IMR-90 (cell line): ENCODE measurements around the gene N4BP2. TPM values are rescaled to one million over a fixed set of nuclear protein-coding genes. Genes with fewer than 3 reads are reported as not detected.

Experiments used
- ATAC-seq: fragments of 200-7000 bp; cut with Tn5 transposase; 2 replicates; pipeline ENCODE4 v1.9.1; 2020; ENCODE audit warnings: low read depth, mild to moderate bottlenecking, moderate library complexity
- BruUV-seq: library from RNA; stranded (reverse); fragments of 400-500 nt; replicated peaks from 2 replicates; lab custom pipeline; 2021; lab: Mats Ljungman, UMichigan
- CTCF ChIA-PET: fragments of 300-600 bp; formaldehyde crosslinking; extraction: SDS; loops from one replicate; lab custom pipeline; 2021; ENCODE audit warnings: antibody characterized with exemption; lab: Yijun Ruan, JAX
- POLR2A ChIA-PET: fragments of 300-600 bp; sonication (Branson Sonifier 250); formaldehyde crosslinking; loops from one replicate; lab custom pipeline; 2022; ENCODE audit warnings: antibody characterized with exemption; ENCODE audit not compliant: unreplicated experiment; lab: Charles Lee
- DNase-seq: peaks from one replicate; pipeline ENCODE4 v3.0.0; 2013
- H2AFZ ChIP-seq: replicated peaks from 2 replicates; pipeline ENCODE3; 2013; ENCODE audit warnings: low read length, mild to moderate bottlenecking; ENCODE audit not compliant: poor library complexity
- H2AK5ac ChIP-seq: 2 replicates; pipeline ENCODE4 v1.6.1; 2013; ENCODE audit warnings: low read depth, low read length, inconsistent platforms
- H2AK9ac ChIP-seq: replicated peaks from 2 replicates; pipeline ENCODE3; 2013; ENCODE audit warnings: mild to moderate bottlenecking, low read depth, low read length, moderate library complexity; ENCODE audit not compliant: poor library complexity
- H2BK120ac ChIP-seq: 2 replicates; pipeline ENCODE4 v1.6.1; 2013; ENCODE audit warnings: low read depth, low read length, inconsistent platforms
- H2BK15ac ChIP-seq: 3 replicates; pipeline ENCODE4 v1.6.1; 2013; ENCODE audit warnings: low read depth, low read length, inconsistent platforms
- H2BK20ac ChIP-seq: 2 replicates; pipeline ENCODE4 v1.6.1; 2013; ENCODE audit warnings: low read depth, mild to moderate bottlenecking, inconsistent platforms, low read length, moderate library complexity
- H2BK5ac ChIP-seq: 2 replicates; pipeline ENCODE4 v1.6.1; 2013; ENCODE audit warnings: mild to moderate bottlenecking, low read depth, low read length, inconsistent platforms; ENCODE audit not compliant: poor library complexity, severe bottlenecking
- H3K14ac ChIP-seq: replicated peaks from 2 replicates; pipeline ENCODE4 v1.6.1; 2013; ENCODE audit warnings: low read depth, low read length, inconsistent platforms
- H3K18ac ChIP-seq: 2 replicates; pipeline ENCODE4 v1.6.1; 2013; ENCODE audit warnings: low read depth, low read length, control low read depth
- H3K23ac ChIP-seq: 2 replicates; pipeline ENCODE4 v1.6.1; 2013; ENCODE audit warnings: low read depth, low read length, inconsistent platforms
- H3K27ac ChIP-seq: 2 replicates; pipeline ENCODE4 v1.5.1; 2013; ENCODE audit warnings: mild to moderate bottlenecking, control low read depth, low read length; ENCODE audit not compliant: insufficient read depth
- H3K27me3 ChIP-seq: 2 replicates; pipeline ENCODE4 v1.6.1; 2013; ENCODE audit warnings: low read length; ENCODE audit not compliant: control insufficient read depth, insufficient read depth
- H3K36me3 ChIP-seq: 2 replicates; pipeline ENCODE4 v1.6.1; 2013; ENCODE audit warnings: low read length, mixed read lengths; ENCODE audit not compliant: control insufficient read depth, insufficient read depth
- H3K4ac ChIP-seq: 2 replicates; pipeline ENCODE4 v1.6.1; 2013; ENCODE audit warnings: low read depth, low read length, inconsistent platforms
- H3K4me1 ChIP-seq: 2 replicates; pipeline ENCODE4 v1.6.1; 2013; ENCODE audit warnings: low read length, mixed read lengths; ENCODE audit not compliant: control insufficient read depth, insufficient read depth
- H3K4me2 ChIP-seq: 2 replicates; pipeline ENCODE4 v1.6.1; 2013; ENCODE audit warnings: low read depth, mild to moderate bottlenecking, control low read depth, low read length, moderate library complexity
- H3K4me3 ChIP-seq: 2 replicates; pipeline ENCODE4 v1.5.1; 2013; ENCODE audit warnings: low read depth, mild to moderate bottlenecking, control low read depth, low read length, moderate library complexity; ENCODE audit not compliant: insufficient read depth
- H3K56ac ChIP-seq: 2 replicates; pipeline ENCODE4 v1.6.1; 2013; ENCODE audit warnings: low read length, inconsistent platforms; ENCODE audit not compliant: insufficient read depth; ENCODE audit errors: extremely low read depth
- H3K79me1 ChIP-seq, 2 experiments: 2 replicates each; pipeline ENCODE4 v1.6.1; 2013; ENCODE audit warnings: low read length in 2 of 2, inconsistent platforms in 1 of 2, low read depth in 1 of 2
- H3K9ac ChIP-seq: 2 replicates; pipeline ENCODE4 v1.6.1; 2013; ENCODE audit warnings: low read depth, low read length, control low read depth
- H3K9me1 ChIP-seq: 2 replicates; pipeline ENCODE4 v1.6.1; 2013; ENCODE audit warnings: low read length, inconsistent platforms; ENCODE audit not compliant: insufficient read depth
- H3K9me3 ChIP-seq: 2 replicates; pipeline ENCODE4 v1.6.1; 2013; ENCODE audit warnings: low read length; ENCODE audit not compliant: control insufficient read depth, insufficient read depth
- H4K20me1 ChIP-seq: 2 replicates; pipeline ENCODE4 v1.6.1; 2013; ENCODE audit warnings: low read length, inconsistent platforms; ENCODE audit not compliant: insufficient read depth
- H4K5ac ChIP-seq: 2 replicates; pipeline ENCODE4 v1.6.1; 2013; ENCODE audit warnings: mild to moderate bottlenecking, low read depth, low read length, control low read depth
- H4K8ac ChIP-seq, 2 experiments: 2 replicates each; pipeline ENCODE4 v1.6.1; 2013; ENCODE audit warnings: low read depth in 2 of 2, low read length in 2 of 2, control low read depth in 1 of 2, inconsistent platforms in 1 of 2
- H4K91ac ChIP-seq: 2 replicates; pipeline ENCODE4 v1.6.1; 2013; ENCODE audit warnings: low read depth, low read length, inconsistent platforms; ENCODE audit not compliant: insufficient read depth
- CEBPB ChIP-seq: IDR thresholded peaks from 2 replicates; pipeline ENCODE4 v1.6.1; 2012; ENCODE audit warnings: low read depth, low read length, improper control_type of control experiment
- CHD1 ChIP-seq: IDR thresholded peaks from 2 replicates; pipeline ENCODE4 v1.6.1; 2012; ENCODE audit warnings: low read depth, low read length, improper control_type of control experiment
- CTCF ChIP-seq: conservative IDR thresholded peaks from 2 replicates; pipeline ENCODE4 v1.5.1; 2012; ENCODE audit warnings: mild to moderate bottlenecking, low read depth, low read length, improper control_type of control experiment
- ELK1 ChIP-seq: fragments of 150-350 bp; IDR thresholded peaks from 2 replicates; pipeline ENCODE4 v1.6.1; 2016; ENCODE audit warnings: low read depth, mild to moderate bottlenecking, low read length, moderate library complexity, borderline replicate concordance
- MAZ ChIP-seq: IDR thresholded peaks from 2 replicates; pipeline ENCODE4 v1.6.1; 2012; ENCODE audit warnings: low read depth, mild to moderate bottlenecking, low read length, improper control_type of control experiment, moderate library complexity, borderline replicate concordance
- POLR2A ChIP-seq: IDR thresholded peaks from 2 replicates; pipeline ENCODE4 v1.6.1; 2012; ENCODE audit warnings: mild to moderate bottlenecking, low read depth, low read length
- RFX5 ChIP-seq: IDR thresholded peaks from 2 replicates; pipeline ENCODE4 v1.8.0; 2012; ENCODE audit warnings: low read depth, mild to moderate bottlenecking, low read length, moderate library complexity
- WGBS, 2 experiments: methylation state at CpG; one replicate each; pipeline versions ENCODE4 v1.1.5 to v1.1.7; 2013; ENCODE audit warnings: missing lambda C conversion rate in 2 of 2; ENCODE audit not compliant: insufficient read length in 1 of 2; ENCODE audit errors: extremely low coverage in 2 of 2; 5-methylcytosine and 5-hydroxymethylcytosine counted together
- dilution Hi-C: fragments of 300-500 bp; cut with HindIII; formaldehyde crosslinking; loops from one replicate; pipeline ENCODE4 v1.14.3; 2018; ENCODE audit warnings: low sequenced_read_pairs; ENCODE audit not compliant: unreplicated experiment
- in situ Hi-C: fragments of 300-500 bp; cut with MboI; formaldehyde crosslinking; loops from 3 replicates; pipeline ENCODE4 v1.14.3; 2019; ENCODE audit warnings: low sequenced_read_pairs, inconsistent platforms, mixed read lengths
- intact Hi-C: fragments of 100-400 bp; cut with micrococcal nuclease; formaldehyde crosslinking; loops from 2 replicates; pipeline ENCODE4 v1.10.0; 2022
- polyA plus RNA-seq, 3 experiments: library from polyadenylated mRNA; depleted of rRNA; stranded (reverse); fragments of >200 nt; gene quantifications; 2 replicates each; pipeline ENCODE4 v1.2.3, GENCODE V29; 2012; ENCODE audit warnings: low replicate concordance in 1 of 3
- total RNA-seq: library from RNA; depleted of rRNA; stranded (reverse); fragments of >200 nt; gene quantifications from 2 replicates; pipeline ENCODE4 v1.2.3, GENCODE V29; 2012

N4BP2 gene
- total and polyA plus RNA-seq, 2 of the 4 experiments (the other 2 are of a cell fraction): 0.84 to 2.2 TPM

- Histone ChIP-seq H3K56ac (no peak overlapping the region), H3K4ac (no peak overlapping the region), H3K9me1 (no peaks in the 10 kb centered on the region), H3K4me1 (peaks cover 2% of the 10 kb centered on the region; the same call in 1 of the 2 replicates), H3K14ac (no peak overlapping the region), H2BK5ac (no peak overlapping the region), H4K8ac (no peak overlapping the region), H4K91ac (no peak overlapping the region), H3K36me3 (no peaks in the 10 kb centered on the region), H3K23ac (no peak overlapping the region), H3K79me1 (no peaks in the 10 kb centered on the region), H3K18ac (no peak overlapping the region), H3K4me3 (no peak overlapping the region), H4K20me1 (no peaks in the 10 kb centered on the region), H2BK120ac (no peak overlapping the region), H2AK9ac (no peak overlapping the region), H2AK5ac (no peak overlapping the region), H3K9me3 (no peaks in the 10 kb centered on the region), H2BK20ac (no peak overlapping the region), H3K9ac (no peak overlapping the region), H3K27me3 (peaks cover 4% of the 10 kb centered on the region; the same call in 1 of the 2 replicates), H2AFZ (no peak overlapping the region), H2BK15ac (no peak overlapping the region), H3K27ac (no peak overlapping the region), H3K4me2 (no peak overlapping the region), H4K5ac (no peak overlapping the region)
- ATAC-seq (no peak), DNase-seq (no peak)
- ChIA-PET POLR2A (no interaction called here), CTCF (no interaction called here)
- intact Hi-C loops (no loop called here), in situ Hi-C loops (no loop called here), dilution Hi-C loops (no loop called here)
- no TSS peak for BruUV-seq
- no peak for TF ChIP-seq CHD1
- no peak for TF ChIP-seq CTCF
- TF ChIP-seq RFX5: no peak
- no peak for TF ChIP-seq POLR2A
- TF ChIP-seq CEBPB: no peak
- no peak for TF ChIP-seq MAZ
- TF ChIP-seq ELK1: no peak
- WGBS, 2 experiments: no CpG with 5 or more reads among the region's 11 CpGs
Observed at GRCh38 chr4:40193016-40193571, 136.4 kb downstream of the N4BP2 start.
